Measurements from ENCODE around the gene ANKRD36B.
"Not testable (repeated sequence)": the region's sequence is repeated elsewhere in the genome, so short reads cannot be mapped to it uniquely, and the experiment has no call there.

Gene ANKRD36B

DNA sequence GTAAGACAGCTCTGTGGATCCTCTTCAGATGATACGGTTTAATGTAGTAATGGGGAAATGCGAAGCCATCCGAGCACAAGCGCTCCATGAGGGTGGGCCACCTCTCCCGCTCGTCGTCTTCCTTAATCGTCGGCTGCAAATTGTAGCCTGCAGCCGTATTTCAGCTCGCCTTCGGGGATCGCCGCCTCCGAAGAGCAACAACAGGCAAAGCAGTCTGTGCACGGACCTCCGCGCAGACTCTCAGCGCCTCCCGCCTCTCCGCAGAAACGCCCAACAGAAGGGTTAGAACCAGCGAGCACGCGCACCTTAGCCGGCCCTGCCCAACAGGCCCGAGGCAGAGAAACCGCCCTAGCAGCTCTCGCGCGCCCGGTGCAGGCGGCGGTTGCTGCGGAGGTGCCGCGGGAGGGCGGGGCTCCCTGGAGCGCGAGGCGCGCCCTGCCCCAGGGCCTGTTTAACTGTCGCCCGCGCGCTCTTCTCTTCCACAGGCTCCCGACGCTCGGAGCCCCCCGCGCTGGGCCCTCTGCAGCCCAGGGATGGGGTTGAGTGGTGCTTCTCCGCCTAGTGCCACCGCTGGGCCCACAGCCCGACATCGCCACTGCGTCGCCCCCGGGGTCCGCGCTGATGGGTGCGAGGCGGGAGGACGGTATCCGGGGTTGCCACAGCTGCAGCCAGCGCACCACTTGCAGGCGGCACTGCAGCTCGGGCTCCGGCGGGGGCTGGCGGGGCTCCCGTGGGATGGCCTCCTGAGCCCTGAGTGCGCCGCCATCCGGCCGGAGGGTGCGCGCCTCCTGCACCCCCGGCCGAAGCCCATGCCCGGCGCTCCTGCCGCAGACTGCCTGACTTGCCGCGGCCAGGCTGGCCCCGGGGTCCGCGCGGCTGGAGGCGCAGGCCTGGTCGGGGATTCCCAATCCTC is at the start of gene ANKRD36B:
ANKRD36B (minus strand) TSS at position 280 of the 913 bp plus-strand sequence; CDS start at position 88, 192 bp downstream.
- not testable (repeated sequence) for DNase-seq

DNA sequence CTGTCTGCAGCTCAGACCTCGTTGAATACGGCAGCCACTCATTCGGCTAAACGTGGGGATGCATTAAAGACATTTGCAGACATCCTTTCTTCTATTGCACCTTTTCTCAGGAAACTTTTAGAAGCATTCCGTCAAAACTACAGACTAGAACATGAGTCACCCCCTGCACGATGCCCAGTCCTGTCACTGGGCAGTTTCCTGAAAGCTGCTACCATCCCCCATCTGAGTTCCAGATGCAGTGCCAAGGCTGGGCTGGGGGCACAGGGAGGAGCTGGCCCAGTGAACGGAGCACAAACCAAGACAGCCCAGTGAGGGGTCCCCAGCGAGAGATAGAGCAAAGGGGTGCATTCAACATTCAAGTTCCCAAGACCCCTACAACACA is 36.4 kb upstream of the ANKRD36B start:
- DNase-seq = not testable (repeated sequence)

DNA sequence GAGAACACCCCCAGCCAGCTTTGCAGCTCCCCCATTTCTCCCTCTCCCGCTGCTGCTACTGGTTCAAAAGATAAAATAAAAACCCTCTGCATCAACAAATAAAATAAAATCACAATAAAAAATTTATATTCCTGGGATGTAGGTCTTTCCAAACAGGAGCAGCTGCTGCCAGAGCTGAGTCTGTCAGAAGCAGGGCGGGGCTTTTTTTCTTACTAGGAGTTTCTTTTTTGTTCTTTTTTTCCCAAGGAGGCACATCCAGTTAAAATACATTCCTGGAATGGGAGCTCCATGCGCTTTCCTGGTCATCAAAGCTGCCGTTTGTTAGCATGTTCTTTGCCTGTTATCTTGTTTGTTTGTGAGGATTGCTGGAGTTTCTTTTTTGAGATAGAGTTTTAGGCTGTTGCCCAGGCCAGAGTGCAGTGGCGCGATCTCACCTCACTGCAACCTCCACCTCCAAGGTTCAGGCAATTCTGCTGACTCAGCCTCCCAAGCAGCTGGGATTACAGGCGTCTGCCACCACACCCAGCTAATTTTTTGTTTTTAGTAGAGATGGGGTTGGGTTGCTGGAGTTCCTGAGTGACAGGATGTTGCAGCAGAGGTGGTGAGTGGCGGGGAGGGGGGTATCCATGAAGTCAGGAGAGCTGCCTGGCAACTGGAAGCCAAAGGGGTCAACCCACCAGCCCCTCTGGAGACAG is 35.8 kb upstream of the ANKRD36B start:
- DNase-seq = not testable (repeated sequence)

DNA sequence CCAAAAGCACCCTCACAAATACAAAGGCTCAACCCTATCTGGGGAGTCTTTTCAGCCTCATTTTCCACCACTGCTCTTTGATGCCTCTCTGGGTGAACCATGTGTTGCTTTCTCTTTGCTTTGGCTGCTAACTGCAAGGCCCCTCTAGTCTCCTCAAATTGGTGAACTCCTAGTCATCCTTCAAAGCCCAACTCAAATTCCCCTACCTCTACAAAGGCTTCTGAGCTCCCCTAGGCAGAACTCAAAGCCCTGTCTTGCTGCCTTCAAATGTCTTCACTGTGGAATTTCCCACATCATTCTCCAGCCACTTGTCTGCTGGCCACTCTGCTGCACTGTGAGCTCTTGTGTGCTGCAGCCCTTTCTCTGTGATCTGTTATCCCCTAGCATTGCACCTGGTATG is 33.3 kb upstream of the ANKRD36B start:
- DNase-seq = not testable (repeated sequence)

DNA sequence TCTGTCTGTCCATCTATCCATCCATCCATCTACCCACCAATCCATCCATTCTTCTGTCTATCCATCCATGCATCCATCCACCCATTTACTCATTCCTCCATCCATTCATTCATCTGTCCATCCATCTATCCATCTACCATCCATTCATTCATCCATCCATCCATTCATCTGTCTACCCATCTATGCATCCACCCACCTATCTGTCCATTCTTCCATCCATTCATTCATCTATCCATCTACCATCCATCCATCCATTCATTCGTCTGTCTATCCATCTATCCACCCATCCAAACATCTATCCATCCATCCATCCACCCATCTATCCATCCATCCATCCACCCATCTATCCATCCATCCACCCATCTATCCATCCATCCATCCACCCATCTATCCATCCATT is 30.8 kb upstream of the ANKRD36B start:
- not testable (repeated sequence) for DNase-seq

DNA sequence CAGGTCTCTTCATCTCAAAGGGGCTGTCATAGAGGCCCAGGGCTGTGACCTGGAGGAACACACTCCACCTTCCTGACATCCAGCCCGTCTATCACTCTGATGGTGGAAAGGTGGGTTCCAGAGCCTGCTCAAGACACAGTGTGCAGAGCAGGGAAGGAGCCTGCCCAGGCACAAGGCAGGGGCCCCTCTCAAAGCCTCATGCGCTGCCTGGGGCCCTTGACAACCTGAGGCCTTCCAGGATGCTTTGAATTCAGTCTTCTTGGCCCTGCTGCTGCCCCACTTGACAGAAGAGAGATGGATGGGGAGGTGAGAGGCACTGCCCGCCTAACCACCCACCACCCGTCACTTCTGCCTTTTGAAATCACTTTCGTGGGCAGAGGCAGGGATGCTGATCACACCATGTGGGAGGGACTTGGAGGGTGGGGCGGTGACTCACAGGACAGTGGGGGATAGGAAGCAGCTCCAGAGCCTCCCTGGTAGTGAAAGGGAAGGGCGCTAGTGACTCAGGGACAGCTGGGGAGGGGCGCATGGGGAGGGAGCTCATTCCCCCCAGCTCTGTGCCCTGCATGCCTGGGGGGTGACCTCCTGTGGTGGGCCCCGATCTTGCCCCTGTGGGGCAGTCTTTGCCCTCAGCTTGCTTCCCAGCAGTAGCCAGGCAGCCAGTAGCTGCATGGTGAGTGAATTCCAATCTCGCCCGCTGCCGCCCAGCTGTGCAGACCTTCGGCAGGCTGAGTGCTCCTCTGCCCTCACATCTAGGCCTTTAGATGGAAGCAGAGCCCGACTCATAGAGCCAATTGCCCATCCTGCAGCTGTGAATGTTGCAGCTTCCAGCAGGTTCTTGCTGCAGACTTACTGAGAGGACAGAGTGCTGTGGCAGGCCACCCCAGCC is 29.5 kb upstream of the ANKRD36B start:
- DNase-seq = not testable (repeated sequence)

DNA sequence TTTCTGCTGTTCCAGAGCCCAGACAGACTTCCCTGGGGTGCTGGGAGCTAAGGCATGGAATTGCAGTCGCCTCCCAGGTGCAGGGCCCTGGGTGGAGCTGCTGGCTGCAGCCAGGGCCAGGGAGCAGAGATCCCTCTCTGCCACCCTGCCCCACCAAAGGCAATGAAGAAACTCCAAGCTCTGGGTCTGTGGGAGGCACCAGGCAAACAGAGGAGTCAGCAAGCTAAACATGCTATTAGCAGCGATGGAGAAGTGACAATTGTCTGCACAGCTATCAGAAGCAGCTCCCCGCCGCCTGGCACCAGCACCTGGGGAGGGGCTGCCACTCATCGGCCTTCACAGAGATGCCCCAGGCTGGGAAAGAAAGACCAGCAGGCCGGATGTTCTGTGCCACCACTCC is 28.2 kb upstream of the ANKRD36B start:
- no peak for DNase-seq

DNA sequence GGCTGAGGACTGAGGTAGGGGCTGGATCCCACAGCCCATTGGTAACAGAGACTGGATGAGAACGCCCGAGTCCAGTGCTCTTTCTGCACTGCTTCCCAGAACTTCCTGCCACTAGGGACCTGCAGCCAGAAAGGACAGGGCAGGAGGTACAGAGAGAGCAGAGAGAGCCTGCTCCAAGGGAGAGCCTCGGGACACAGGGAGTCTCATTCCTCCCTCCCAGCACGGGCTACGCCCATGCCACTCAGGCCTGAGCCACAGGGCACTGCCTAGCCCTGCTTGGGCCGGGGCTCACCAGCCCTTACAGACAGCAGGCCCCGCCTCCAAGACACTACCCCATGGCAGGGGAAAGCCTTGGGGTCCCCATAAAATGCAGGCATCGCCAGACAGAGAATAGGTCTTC is 26.1 kb upstream of the ANKRD36B start:
- DNase-seq = not testable (repeated sequence)

DNA sequence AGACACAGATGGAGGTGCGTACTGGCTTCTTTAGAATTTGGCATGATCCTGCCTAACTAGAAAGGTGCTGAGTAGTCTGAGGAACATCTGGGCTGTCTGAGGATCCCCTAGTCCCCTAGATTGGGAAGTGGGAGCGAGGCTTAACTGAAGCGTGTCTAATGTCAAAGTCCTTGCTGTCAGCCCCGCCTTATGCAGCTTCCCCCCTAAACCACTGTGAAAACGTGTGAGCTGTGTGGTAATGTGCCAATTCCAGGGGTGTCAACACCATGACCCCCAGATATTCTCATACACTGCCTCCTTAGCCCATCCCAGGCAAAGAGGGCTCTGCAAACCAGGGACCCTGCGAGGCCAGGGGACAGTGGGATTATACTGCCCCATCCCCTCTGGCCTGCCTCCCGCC is 22.2 kb upstream of the ANKRD36B start:
- DNase-seq = not testable (repeated sequence)

DNA sequence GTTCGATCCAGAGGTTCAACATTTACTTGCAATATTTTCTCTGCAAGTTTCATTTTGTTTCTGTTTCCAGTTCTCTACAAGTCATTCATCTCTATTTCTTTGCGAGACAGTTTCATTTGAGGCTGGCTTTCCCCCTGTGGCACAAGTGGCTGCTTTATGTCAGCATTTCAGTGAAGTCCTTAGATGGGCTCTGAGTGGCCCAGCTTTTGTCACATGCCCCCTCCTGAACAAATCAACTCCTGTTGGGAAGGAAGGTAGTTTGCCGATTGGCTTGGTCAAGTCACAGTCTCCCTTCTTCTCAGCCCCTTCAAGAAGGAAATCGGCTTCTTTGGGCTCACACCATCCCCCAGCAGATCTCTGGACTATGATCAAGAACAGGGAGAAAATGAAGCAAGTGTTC is 19.1 kb upstream of the ANKRD36B start:
- not testable (repeated sequence) for DNase-seq

DNA sequence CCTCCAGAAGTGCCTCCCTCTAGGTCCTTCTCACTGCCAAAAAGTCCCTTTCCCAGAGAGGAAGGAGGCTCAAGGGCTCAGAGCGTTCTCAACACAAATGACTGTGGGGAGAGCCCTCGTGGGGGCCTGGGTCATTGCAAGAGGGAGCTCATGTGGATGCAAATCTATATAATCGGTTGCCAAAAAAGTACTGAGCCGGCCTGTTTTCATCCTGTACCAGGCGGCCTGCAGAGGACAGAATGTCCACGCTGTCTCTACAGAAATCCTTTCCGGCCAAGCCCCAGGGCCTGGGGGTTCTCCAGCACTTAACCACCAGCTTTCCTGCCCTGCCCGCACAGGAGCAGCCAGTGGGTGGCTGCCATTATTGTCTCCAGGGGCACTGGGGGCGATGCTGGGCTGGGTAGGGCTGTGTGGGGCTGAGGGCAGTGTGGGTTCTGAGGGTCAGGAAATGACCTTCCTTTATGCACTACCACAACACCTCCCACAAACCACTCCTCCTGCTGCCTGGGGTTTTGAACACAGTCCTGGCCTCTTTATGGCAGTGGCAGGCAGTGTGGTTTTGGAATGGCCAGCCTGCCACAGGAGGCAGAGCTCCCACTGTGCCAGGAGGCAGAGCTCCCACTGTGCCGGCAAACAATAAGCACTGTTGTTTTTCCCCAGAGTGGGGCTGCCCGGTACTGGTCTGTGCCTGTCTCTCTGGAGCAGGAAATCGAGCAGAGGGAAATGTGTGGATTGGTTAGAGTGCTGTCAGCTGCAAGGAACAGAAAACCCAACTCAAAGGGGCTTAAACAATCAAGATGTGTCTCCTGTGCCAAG is 16.1 kb upstream of the ANKRD36B start:
- DNase-seq = not testable (repeated sequence)

DNA sequence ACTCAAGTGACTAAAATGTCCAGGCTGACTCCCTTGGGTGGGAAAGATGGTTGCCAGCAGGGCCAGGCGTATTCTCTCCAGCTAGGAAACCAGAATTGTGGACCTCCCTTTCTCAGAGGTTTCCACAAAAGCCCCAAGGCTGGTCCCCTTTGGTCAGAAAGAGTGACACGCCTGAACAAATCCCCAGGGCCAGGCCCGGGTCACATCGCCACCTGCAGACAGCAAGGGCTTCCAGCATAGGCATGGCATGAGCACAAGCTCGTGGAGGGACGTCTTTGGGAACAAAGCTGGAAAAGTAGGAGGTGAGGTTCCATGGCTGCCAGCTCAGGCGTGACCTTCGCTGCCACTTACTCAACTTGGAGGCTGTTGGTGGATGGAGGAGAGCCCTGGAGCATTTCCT is 15.4 kb upstream of the ANKRD36B start:
- not testable (repeated sequence) for DNase-seq

DNA sequence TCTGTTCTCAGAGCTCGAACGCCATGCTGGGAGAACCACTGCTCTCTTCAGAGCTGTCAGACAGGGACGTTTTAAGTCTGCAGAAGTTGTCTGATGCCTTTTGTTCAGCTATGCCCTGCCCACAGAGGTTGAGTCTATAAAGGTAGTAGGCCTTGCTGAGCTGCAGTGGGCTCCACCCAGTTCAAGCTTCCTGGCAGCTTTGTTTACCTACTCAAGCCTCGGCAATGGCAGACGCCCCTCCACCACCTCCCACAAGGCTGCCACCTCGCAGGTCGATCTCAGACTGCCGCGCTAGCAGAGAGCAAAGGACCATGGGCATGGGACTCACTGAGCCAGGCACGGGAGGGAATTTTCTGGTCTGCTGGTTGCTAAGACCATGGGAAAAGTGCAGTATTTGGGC is 11.9 kb upstream of the ANKRD36B start:
- not testable (repeated sequence) for DNase-seq

DNA sequence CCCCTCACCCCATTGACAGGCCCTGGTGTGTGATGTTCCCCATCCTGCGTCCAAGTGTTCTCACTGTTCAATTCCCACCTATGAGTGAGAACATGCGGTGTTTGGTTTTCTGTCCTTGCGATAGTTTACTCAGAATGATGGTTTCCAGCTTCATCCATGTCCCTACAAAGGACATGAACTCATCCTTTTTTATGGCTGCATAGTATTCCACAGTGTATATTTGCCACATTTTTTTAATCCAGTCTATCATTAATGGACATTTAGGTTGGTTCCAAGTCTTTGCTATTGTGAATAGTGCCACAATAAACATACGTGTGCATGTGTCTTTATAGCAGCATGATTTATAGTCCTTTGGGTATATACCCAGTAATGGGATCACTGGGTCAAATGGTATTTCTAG is 6.5 kb upstream of the ANKRD36B start:
- not testable (repeated sequence) for DNase-seq

DNA sequence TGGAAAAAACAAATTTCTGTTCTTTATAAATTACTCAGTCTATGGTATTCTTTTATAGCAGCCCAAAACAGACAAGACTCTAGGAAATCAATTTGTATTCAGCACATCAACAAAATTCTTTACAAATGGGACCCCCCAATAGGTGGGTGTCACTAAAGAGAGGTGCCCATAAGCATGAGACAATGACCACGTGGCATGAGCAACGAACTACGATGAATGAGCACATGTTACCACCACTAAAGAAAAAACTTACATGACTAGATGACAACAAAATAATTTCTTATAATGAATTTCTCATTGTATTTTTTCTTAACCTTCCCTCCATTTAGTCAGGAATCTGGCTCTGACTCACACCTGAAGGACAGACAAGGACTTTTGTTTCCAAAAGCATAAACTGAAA is 3.8 kb upstream of the ANKRD36B start:
- not testable (repeated sequence) for DNase-seq

DNA sequence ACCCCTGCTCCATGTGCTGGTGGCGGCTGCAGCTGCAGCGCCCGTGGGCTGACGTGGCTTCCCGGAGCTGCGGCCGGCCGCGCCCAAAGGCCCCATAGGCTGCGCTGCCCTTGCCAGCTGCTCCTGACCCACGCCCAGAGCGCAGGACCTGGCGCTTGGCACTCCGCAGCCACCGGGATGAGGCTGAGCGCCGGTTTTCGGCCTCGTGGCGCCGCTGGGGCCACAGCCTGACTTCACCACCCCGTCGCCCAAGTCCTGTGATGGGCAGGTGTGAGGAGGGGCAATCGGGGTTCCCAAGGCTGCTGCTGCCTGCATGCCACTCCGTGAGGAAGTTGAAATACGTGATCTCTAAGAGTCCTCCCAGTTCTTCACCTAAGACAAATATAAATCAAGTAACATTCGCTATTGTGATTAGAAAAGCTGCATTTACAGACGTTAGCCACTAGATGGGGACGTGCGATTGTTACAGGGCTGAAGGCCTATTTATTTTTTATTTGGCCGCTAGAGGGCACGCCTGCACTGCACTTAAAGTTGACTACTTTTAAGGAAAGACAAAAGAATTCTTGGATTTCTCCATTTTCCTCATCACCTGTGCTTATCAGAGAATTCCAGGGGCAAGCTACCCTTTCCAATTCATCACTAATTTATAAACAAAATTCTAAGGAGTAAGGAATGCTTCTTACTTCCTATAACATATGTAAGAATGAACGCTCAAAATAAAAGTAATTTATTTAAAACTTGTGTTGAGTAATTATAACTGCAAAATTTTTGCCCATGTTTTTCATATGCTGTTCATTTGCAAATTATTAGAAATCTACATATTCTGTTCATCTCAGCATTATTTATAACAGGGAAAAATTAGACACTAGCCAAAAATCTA is 1.1 kb upstream of the ANKRD36B start:
- DNase-seq = not testable (repeated sequence)

DNA sequence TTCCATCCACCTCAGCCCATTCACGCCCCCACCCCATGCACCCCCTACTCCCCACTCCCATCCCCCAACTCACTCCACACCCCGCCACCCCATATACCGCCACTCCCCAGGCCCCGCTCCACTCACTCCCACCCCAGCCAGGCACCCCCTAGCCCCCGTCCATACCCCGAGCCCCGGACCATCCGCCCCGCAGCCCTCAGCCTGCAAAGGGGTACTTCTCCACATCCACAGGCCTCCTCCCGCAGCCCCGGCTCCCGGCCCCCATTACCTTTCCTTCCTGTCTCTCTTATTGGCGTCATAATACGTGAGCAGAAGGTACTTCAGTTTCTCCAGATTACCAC is 450 bp downstream of the ANKRD36B start:
- DNase-seq = not testable (repeated sequence)

DNA sequence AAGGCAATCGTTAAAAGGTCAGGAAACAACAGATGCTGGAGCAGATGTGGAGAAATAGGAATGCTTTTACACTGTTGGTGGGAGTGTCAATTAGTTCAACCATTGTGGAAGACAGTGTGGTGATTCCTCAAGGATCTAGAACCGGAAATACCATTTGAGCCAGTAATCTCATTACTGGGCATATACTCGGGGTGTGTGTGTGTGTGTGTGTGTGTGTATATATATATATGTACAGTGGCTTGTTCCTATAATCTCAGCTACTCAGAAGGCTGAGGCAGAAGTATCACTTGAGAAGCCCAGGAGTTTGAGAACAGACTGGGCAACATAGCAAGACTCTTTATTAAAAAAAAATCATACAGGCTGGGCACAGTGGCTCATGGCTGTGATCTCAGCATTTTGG is 24.0 kb downstream of the ANKRD36B start:
- not testable (repeated sequence) for DNase-seq

DNA sequence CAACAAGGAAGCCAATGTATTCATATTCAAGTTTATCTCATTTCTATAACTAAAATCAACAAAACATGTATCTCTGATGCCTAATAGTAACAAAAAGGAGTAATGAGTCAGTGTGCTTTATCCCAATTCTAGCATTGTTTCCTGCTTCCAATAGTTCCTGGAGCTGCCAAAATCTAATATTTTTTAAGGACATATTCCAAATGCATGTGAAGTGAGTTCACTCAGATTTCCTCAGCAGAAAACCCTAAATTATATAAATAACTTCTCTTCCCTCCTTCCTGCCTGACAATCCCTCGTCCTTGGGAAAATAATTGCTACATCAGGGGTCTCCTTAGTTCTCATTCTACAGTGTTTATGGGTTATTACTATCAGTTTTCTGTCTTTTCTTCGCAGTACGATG is 37.3 kb downstream of the ANKRD36B start:
- DNase-seq = not testable (repeated sequence)

DNA sequence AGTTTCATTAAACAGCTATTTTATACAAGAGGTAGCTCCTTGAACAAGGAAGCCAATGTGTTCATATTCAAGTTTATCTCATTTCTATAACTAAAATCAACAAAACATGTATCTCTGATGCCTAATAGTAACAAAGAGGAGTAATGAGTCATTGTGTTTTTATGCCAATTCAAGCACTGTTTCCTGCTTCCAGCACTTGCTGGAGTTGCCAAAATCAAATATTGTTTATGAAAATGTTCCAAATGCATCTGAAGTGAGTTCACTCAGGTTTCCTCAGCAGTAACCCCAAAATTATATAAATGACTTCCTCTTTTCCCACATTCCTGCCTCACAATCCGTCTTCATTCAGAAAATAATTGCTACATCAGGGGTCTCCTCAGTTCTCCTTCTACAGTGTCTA is 39.2 kb downstream of the ANKRD36B start:
- DNase-seq = not testable (repeated sequence)

DNA sequence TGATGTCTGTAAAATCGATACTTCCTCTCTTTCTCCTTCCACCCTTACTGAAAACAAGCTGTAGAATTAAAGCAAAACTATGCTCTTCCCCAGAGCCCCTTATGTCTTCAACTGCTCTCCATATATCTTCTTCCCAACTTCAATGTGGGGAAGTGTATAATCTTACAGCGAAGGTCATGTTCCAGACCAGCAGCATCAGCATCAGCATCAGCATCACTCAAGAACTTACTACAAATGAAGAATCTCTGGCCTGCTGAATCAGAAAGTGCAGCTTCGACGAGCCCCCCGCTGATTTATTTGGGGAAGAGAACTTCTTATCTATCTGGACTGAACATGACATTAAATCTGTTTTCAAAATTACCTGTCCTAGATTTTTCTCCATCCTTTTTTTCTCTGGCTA is 40.6 kb downstream of the ANKRD36B start:
- not testable (repeated sequence) for DNase-seq

Measured in NCI-H187 (cell line).